Measurements from ENCODE around the gene TOR1AIP2.

TOR1AIP2 gene

GRCh38 chr1:179825798-179826460 lies 51.7 kb downstream of the TOR1AIP2 start:
- no peak for DNase-seq (ENCODE audit: low spot score)

GRCh38 chr1:179825206-179825605 lies 52.4 kb downstream of the TOR1AIP2 start:
- DNase-seq (ENCODE audit: low spot score), result no peak

GRCh38 chr1:179824265-179824664 lies 53.3 kb downstream of the TOR1AIP2 start:
- DNase-seq (ENCODE audit: low spot score), result no peak

GRCh38 chr1:179823693-179824092 lies 53.9 kb downstream of the TOR1AIP2 start:
- no peak for DNase-seq (ENCODE audit: low spot score)

- DNase-seq (ENCODE audit: low spot score), result no peak
These were observed 55.5 kb downstream of the TOR1AIP2 start for GRCh38 chr1:179822065-179822464.

GRCh38 chr1:179821524-179821923 lies 56.1 kb downstream of the TOR1AIP2 start:
- no peak for DNase-seq (ENCODE audit: low spot score)

GRCh38 chr1:179820226-179820970 lies 57.2 kb downstream of the TOR1AIP2 start:
- DNase-seq (ENCODE audit: low spot score), result no peak

- no peak for DNase-seq (ENCODE audit: low spot score)
These were observed 58.8 kb downstream of the TOR1AIP2 start for GRCh38 chr1:179818743-179819173.

- DNase-seq (ENCODE audit: low spot score), result no peak
These were observed 59.3 kb downstream of the TOR1AIP2 start for GRCh38 chr1:179818260-179818659.

- DNase-seq (ENCODE audit: low spot score), result no peak
These were observed 59.8 kb downstream of the TOR1AIP2 start for GRCh38 chr1:179817789-179818188.

GRCh38 chr1:179817056-179817455 lies 60.5 kb downstream of the TOR1AIP2 start:
- no peak for DNase-seq (ENCODE audit: low spot score)

GRCh38 chr1:179816196-179816960 lies 61.2 kb downstream of the TOR1AIP2 start:
- no peak for DNase-seq (ENCODE audit: low spot score)

GRCh38 chr1:179815641-179816040 lies 62.0 kb downstream of the TOR1AIP2 start:
- no peak for DNase-seq (ENCODE audit: low spot score)

GRCh38 chr1:179814546-179814838 lies 63.1 kb downstream of the TOR1AIP2 start:
- DNase-seq (ENCODE audit: low spot score), result no peak

- DNase-seq (ENCODE audit: low spot score), result no peak
These were observed 63.7 kb downstream of the TOR1AIP2 start for GRCh38 chr1:179813626-179814545.

GRCh38 chr1:179812501-179813292 lies 64.9 kb downstream of the TOR1AIP2 start:
- no peak for DNase-seq (ENCODE audit: low spot score)

- DNase-seq (ENCODE audit: low spot score), result no peak
These were observed 67.3 kb downstream of the TOR1AIP2 start for GRCh38 chr1:179810367-179810715.

GRCh38 chr1:179809506-179810366 lies 67.9 kb downstream of the TOR1AIP2 start:
- peak; percentile 91 for DNase-seq (ENCODE audit: low spot score)

GRCh38 chr1:179808503-179808902 lies 69.1 kb downstream of the TOR1AIP2 start:
- no peak for DNase-seq (ENCODE audit: low spot score)
